GM21737 (cell line): ENCODE results near the gene DMBT1.

Experiments
- ATAC-seq: cut with Tn5 transposase; IDR thresholded peaks from one replicate; pipeline ENCODE4 v1.9.1; 2021; ENCODE audit warnings: mild to moderate bottlenecking, moderate library complexity; ENCODE audit not compliant: unreplicated experiment

The DMBT1 gene

GRCh38 chr10:122560279-122560804 lies at the start of gene DMBT1:
DMBT1 (plus strand) TSS chr10:122560754; CDS start chr10:122560771, 17 bp downstream.
- ATAC-seq: no peak

DNA sequence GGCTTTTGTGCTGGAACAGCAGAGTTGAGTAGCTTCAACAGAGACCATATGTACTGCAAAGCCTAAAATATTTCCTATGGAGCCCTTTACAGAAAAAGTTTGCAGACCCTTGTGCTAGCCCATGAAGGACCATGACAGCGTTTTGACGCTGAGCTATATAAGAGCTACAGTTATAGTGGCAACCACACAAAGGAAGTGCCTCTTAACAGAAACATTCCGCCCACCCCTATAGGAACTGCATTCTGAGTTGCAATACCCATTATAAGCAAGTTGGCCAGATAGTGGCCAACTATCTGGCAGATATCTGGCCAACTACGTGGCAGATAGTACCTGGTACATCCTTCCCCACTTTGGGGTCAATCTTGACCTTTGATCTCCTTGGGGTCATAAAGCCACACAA lies 47.5 kb upstream of the DMBT1 start:
- ATAC-seq: no peak

GRCh38 chr10:122514045-122514840 lies 46.3 kb upstream of the DMBT1 start:
- no peak for ATAC-seq

GRCh38 chr10:122515022-122515424 lies 45.5 kb upstream of the DMBT1 start:
- ATAC-seq: no peak

GRCh38 chr10:122515588-122516231 lies 44.8 kb upstream of the DMBT1 start:
- ATAC-seq: no peak

GRCh38 chr10:122516734-122517133 lies 43.8 kb upstream of the DMBT1 start:
- no peak for ATAC-seq

- no peak for ATAC-seq
Measured at GRCh38 chr10:122519144-122519543, 41.4 kb upstream of the DMBT1 start.

- ATAC-seq: no peak
Measured at GRCh38 chr10:122519873-122520272, 40.7 kb upstream of the DMBT1 start.

DNA sequence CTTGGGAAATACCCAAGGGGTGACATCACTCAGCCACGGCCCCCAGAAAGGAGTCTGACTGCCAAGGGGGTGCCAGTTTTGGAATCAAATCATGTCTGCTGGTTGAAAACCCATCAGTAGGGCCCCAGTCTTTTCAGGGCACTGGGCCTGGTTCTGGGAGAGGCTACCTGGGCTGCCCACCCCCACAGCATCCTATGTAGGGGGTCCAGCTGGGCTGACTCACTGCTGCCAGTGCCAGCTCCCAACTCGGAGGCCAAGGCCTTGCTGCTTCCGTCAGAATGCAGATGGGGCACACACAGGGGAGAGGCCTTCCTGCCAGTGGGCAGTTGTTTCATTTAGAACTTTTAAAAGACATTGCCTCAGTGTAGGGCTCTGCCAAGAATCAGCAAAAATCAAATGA lies 39.5 kb upstream of the DMBT1 start:
- no peak for ATAC-seq

GRCh38 chr10:122524811-122525210 lies 35.7 kb upstream of the DMBT1 start:
- no peak for ATAC-seq

DNA sequence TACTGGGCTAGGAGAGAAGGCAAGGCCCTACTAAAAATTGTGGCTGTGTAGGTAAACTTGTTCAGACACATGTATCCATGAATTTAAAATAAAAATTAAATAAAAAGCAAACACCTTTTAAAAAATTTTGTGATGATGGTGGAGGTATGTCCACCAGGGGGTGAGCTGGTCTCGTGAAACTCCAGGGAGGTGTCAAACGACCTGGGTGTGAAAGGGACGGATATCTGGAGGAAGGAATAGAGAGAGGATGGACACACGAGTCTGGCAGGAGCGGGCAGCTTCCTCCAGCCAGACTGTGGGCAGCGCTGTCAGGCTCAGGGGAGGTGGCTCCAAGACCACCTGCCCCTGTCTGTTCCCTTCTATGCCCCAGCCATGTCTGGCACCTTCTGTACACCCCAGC lies 34.8 kb upstream of the DMBT1 start:
- no peak for ATAC-seq

GRCh38 chr10:122526892-122527291 lies 33.7 kb upstream of the DMBT1 start:
- ATAC-seq: no peak

GRCh38 chr10:122530177-122530576 lies 30.4 kb upstream of the DMBT1 start:
- ATAC-seq: no peak

GRCh38 chr10:122531261-122531660 lies 29.3 kb upstream of the DMBT1 start:
- no peak for ATAC-seq

GRCh38 chr10:122531939-122532338 lies 28.6 kb upstream of the DMBT1 start:
- no peak for ATAC-seq

GRCh38 chr10:122532601-122533296 lies 27.8 kb upstream of the DMBT1 start:
- no peak for ATAC-seq

DNA sequence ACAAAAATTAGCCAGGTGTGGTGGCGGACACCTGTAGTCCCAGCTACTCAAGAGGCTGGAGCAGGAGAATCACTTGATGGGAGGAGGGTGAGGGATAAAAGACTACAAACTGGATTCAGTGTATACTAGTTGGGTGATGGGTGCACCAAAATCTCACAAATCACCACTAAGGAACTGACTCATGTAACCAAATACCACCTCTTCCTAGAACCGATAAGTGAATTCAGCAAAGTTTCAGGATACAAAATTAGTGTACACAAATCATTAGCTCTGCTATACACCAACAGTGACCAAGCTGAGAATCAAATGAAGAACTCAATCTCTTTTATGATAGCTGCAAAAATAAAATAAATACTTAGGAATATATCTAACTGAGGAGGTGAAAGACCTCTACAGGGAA lies 23.0 kb upstream of the DMBT1 start:
- ATAC-seq: no peak

- no peak for ATAC-seq
Measured at GRCh38 chr10:122541541-122542002, 19.0 kb upstream of the DMBT1 start.

GRCh38 chr10:122543676-122544445 lies 16.7 kb upstream of the DMBT1 start:
- no peak for ATAC-seq

- no peak for ATAC-seq
Measured at GRCh38 chr10:122544493-122544892, 16.1 kb upstream of the DMBT1 start.

- ATAC-seq: no peak
Measured at GRCh38 chr10:122546242-122546641, 14.3 kb upstream of the DMBT1 start.
